Spinal cord (tissue), 10 donors: ENCODE data around the gene ACADL. TPM values are rescaled to one million over a fixed set of nuclear protein-coding genes. Genes with fewer than 3 reads are reported as not detected.
"Not testable (repeated sequence)": the region's sequence is repeated elsewhere in the genome, so short reads cannot be mapped to it uniquely, and the experiment has no call there.

Source experiments
- DNase-seq, 6 donors: peaks; one replicate each; pipeline versions ENCODE4 v3.0.0 to v3.0.0-alpha.2; 2013 to 2015; ENCODE audit warnings: low spot score in 6 of 6, low read depth in 4 of 6
- H3K27ac ChIP-seq: one replicate; pipeline ENCODE4 v1.5.1; 2013; ENCODE audit warnings: low read depth, low read length, control low read depth
- H3K27me3 ChIP-seq: one replicate; pipeline ENCODE4 v1.6.1; 2013; ENCODE audit warnings: low read length; ENCODE audit not compliant: control insufficient read depth, insufficient read depth
- H3K36me3 ChIP-seq: one replicate; pipeline ENCODE4 v1.6.1; 2013; ENCODE audit warnings: low read length; ENCODE audit not compliant: control insufficient read depth, insufficient read depth
- H3K4me1 ChIP-seq: one replicate; pipeline ENCODE4 v1.6.1; 2013; ENCODE audit warnings: low read length; ENCODE audit not compliant: control insufficient read depth, insufficient read depth
- H3K4me3 ChIP-seq: one replicate; pipeline ENCODE4 v1.5.1; 2013; ENCODE audit warnings: low read depth, low read length, control low read depth
- H3K9me3 ChIP-seq: one replicate; pipeline ENCODE4 v1.6.1; 2013; ENCODE audit warnings: low read length; ENCODE audit not compliant: control insufficient read depth, insufficient read depth
- WGBS: methylation state at CpG from one replicate; pipeline ENCODE4 v1.1.5; 2013; ENCODE audit warnings: missing lambda C conversion rate; ENCODE audit not compliant: insufficient coverage; 5-methylcytosine and 5-hydroxymethylcytosine counted together
- polyA plus RNA-seq, 2 donors: library from polyadenylated mRNA; unstranded; fragments of 120-200 nt; gene quantifications; one replicate each; pipeline ENCODE4 v1.2.1, GENCODE V29; 2013; ENCODE audit not compliant: insufficient read length in 2 of 2
- total RNA-seq, 2 donors: library from RNA; depleted of rRNA in 1 of 2; stranded (reverse); fragments of 120-200 nt in 1 of 2; fragments of >200 nt in 1 of 2; gene quantifications; one replicate each; pipeline versions ENCODE4 v1.2.3 to v1.2.4, GENCODE V29; 2013 to 2014
- donor health status: healthy.

The ACADL gene
- total and polyA plus RNA-seq, 4 donors, result 3.1 to 5.8 (median 4.0) TPM

GRCh38 chr2:210190345-210190744, 34.9 kb downstream of the ACADL start:
- Histone ChIP-seq H3K36me3 (no peaks in the 10 kb centered on the region), H3K9me3 (no peaks in the 10 kb centered on the region), H3K4me1 (no peaks in the 10 kb centered on the region), H3K27ac (no peak overlapping the region), H3K4me3 (no peak overlapping the region), H3K27me3 (no peaks in the 10 kb centered on the region)
- WGBS, result no CpG with 5 or more reads among the region's 4 CpGs
- DNase-seq, result no peak

- peaks cover 1% of the 10 kb centered on the region for H3K9me3 ChIP-seq
- no peaks in the 10 kb centered on the region for H3K27me3 ChIP-seq
- H3K4me3 ChIP-seq, result no peak overlapping the region
- H3K27ac ChIP-seq, result no peak overlapping the region
- H3K36me3 ChIP-seq, result no peaks in the 10 kb centered on the region
- H3K4me1 ChIP-seq, result no peaks in the 10 kb centered on the region
- DNase-seq, result no peak
- no CpG with 5 or more reads among the region's 1 CpG for WGBS
Observed at GRCh38 chr2:210189452-210190138, 35.7 kb downstream of the ACADL start.

GRCh38 chr2:210188755-210189154, 36.5 kb downstream of the ACADL start:
- H3K9me3 ChIP-seq, result peaks cover 4% of the 10 kb centered on the region
- no peaks in the 10 kb centered on the region for H3K36me3 ChIP-seq
- H3K27me3 ChIP-seq, result no peaks in the 10 kb centered on the region
- WGBS, result 100% methylated on average over 1 of the region's 2 CpGs
- H3K4me3 ChIP-seq, result no peak overlapping the region
- no peak overlapping the region for H3K27ac ChIP-seq
- no peak for DNase-seq
- no peaks in the 10 kb centered on the region for H3K4me1 ChIP-seq

GRCh38 chr2:210188190-210188589, 37.1 kb downstream of the ACADL start:
- DNase-seq, result no peak
- Histone ChIP-seq H3K4me3 (no peak overlapping the region), H3K36me3 (no peaks in the 10 kb centered on the region), H3K27ac (no peak overlapping the region), H3K9me3 (peaks cover 4% of the 10 kb centered on the region), H3K4me1 (no peaks in the 10 kb centered on the region), H3K27me3 (no peaks in the 10 kb centered on the region)
- WGBS, result 50% methylated on average over 1 of the region's 3 CpGs

GRCh38 chr2:210183936-210184335, 41.3 kb downstream of the ACADL start:
- H3K27me3 ChIP-seq, H3K36me3 ChIP-seq, DNase-seq, H3K4me3 ChIP-seq, H3K4me1 ChIP-seq, H3K27ac ChIP-seq, H3K9me3 ChIP-seq: not testable (repeated sequence)
- WGBS, result no CpG with 5 or more reads among the region's 1 CpG

GRCh38 chr2:210181606-210182088, 43.6 kb downstream of the ACADL start:
- not testable (repeated sequence) for H3K4me3 ChIP-seq, H3K4me1 ChIP-seq, H3K27me3 ChIP-seq, H3K9me3 ChIP-seq, DNase-seq, H3K27ac ChIP-seq, H3K36me3 ChIP-seq
- 72% methylated on average over 12 of the region's 12 CpGs for WGBS

GRCh38 chr2:210181033-210181605, 44.1 kb downstream of the ACADL start:
- H3K4me3 ChIP-seq, H3K27me3 ChIP-seq, DNase-seq, H3K27ac ChIP-seq, H3K36me3 ChIP-seq, H3K4me1 ChIP-seq, H3K9me3 ChIP-seq: not testable (repeated sequence)
- 88% methylated on average over 3 of the region's 3 CpGs for WGBS

GRCh38 chr2:210180477-210180876, 44.8 kb downstream of the ACADL start:
- DNase-seq, result no peak
- 83% methylated on average over 1 of the region's 1 CpG for WGBS
- Histone ChIP-seq H3K36me3 (no peaks in the 10 kb centered on the region), H3K27ac (no peak overlapping the region), H3K27me3 (no peaks in the 10 kb centered on the region), H3K4me3 (no peak overlapping the region), H3K9me3 (peaks cover 4% of the 10 kb centered on the region), H3K4me1 (no peaks in the 10 kb centered on the region)

- Histone ChIP-seq H3K4me3 (no peak overlapping the region), H3K9me3 (peaks cover 3% of the 10 kb centered on the region), H3K36me3 (no peaks in the 10 kb centered on the region), H3K4me1 (no peaks in the 10 kb centered on the region), H3K27me3 (no peaks in the 10 kb centered on the region), H3K27ac (no peak overlapping the region)
- peak in 1 of 6 donors; percentile 19 for DNase-seq
Observed at GRCh38 chr2:210179351-210179990, 45.8 kb downstream of the ACADL start.

- WGBS, result no CpG with 5 or more reads among the region's 1 CpG
- Histone ChIP-seq H3K36me3 (no peaks in the 10 kb centered on the region), H3K27me3 (no peaks in the 10 kb centered on the region)
Observed at GRCh38 chr2:210177769-210178168, 47.5 kb downstream of the ACADL start.

More at GRCh38 chr2:210177769-210178168, 47.5 kb downstream of the ACADL start:
- Histone ChIP-seq H3K4me3 (no peak overlapping the region), H3K27ac (no peak overlapping the region), H3K4me1 (no peaks in the 10 kb centered on the region), H3K9me3 (no peaks in the 10 kb centered on the region)
- no peak for DNase-seq
